NCI-H345 (cell line): ENCODE data around the gene SH2D7.

Experiments used
- DNase-seq: peaks from one replicate; lab custom pipeline; 2025; lab: John Stamatoyannopoulos, UW

Gene SH2D7

GRCh38 chr15:78079298-78080087 lies 12.9 kb upstream of the SH2D7 start:
- DNase-seq: no peak

GRCh38 chr15:78080088-78080460 lies 12.3 kb upstream of the SH2D7 start:
- no peak for DNase-seq

GRCh38 chr15:78082106-78082742 lies 10.1 kb upstream of the SH2D7 start:
- DNase-seq: no peak

GRCh38 chr15:78082743-78083110 lies 9.6 kb upstream of the SH2D7 start:
- no peak for DNase-seq

GRCh38 chr15:78083186-78083585 lies 9.2 kb upstream of the SH2D7 start:
- no peak for DNase-seq

- DNase-seq: no peak
Measured at GRCh38 chr15:78083687-78084448, 8.5 kb upstream of the SH2D7 start.

- DNase-seq: no peak
Measured at GRCh38 chr15:78084449-78084750, 8.0 kb upstream of the SH2D7 start.

GRCh38 chr15:78085928-78086327 lies 6.4 kb upstream of the SH2D7 start:
- no peak for DNase-seq

- no peak for DNase-seq
Measured at GRCh38 chr15:78087951-78088772, 4.2 kb upstream of the SH2D7 start.

GRCh38 chr15:78088773-78089080 lies 3.6 kb upstream of the SH2D7 start:
- no peak for DNase-seq

GRCh38 chr15:78090422-78091063 lies 1.8 kb upstream of the SH2D7 start:
- DNase-seq: no peak

GRCh38 chr15:78093242-78094020 lies 1.1 kb downstream of the SH2D7 start:
- no peak for DNase-seq

- DNase-seq: no peak
Measured at GRCh38 chr15:78097667-78098066, 5.3 kb downstream of the SH2D7 start.

GRCh38 chr15:78098131-78098755 lies 5.9 kb downstream of the SH2D7 start:
- DNase-seq: no peak

- DNase-seq: no peak
Measured at GRCh38 chr15:78100886-78101285, 8.5 kb downstream of the SH2D7 start.

- no peak for DNase-seq
Measured at GRCh38 chr15:78101423-78102105, 9.2 kb downstream of the SH2D7 start.

GRCh38 chr15:78102211-78102610 lies 9.8 kb downstream of the SH2D7 start:
- DNase-seq: no peak

GRCh38 chr15:78102741-78103140 lies 10.4 kb downstream of the SH2D7 start:
- DNase-seq: no peak

- no peak for DNase-seq
Measured at GRCh38 chr15:78103406-78104118, 11.2 kb downstream of the SH2D7 start.

GRCh38 chr15:78104119-78104479 lies 11.7 kb downstream of the SH2D7 start:
- DNase-seq: no peak
